ENCODE measurements around the gene FAM24B. TPM values are rescaled to one million over a fixed set of nuclear protein-coding genes. Genes with fewer than 3 reads are reported as not detected.
"Not testable (repeated sequence)": the region's sequence is repeated elsewhere in the genome, so short reads cannot be mapped to it uniquely, and the experiment has no call there.

FAM24B gene, protein sequence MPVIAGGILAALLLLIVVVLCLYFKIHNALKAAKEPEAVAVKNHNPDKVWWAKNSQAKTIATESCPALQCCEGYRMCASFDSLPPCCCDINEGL
- total RNA-seq (under 1 TPM in 3 of 4 donors, not detected in 1; 0.74 to 0.97 (median 0.90) TPM), polyA plus RNA-seq (1 to 10 TPM in 1 of 3 donors, under 1 TPM in 2; 0.46 to 1.1 (median 0.97) TPM)
- long read RNA-seq, donor 1, partial matches to known transcripts = 0 of 2 reads
- long read RNA-seq, donor 1, other reads (novel, unspliced or antisense) = 1 of 2 reads
- long read RNA-seq, donor 2, partial matches to known transcripts = 0 of 1 reads
- long read RNA-seq, donor 2, other reads (novel, unspliced or antisense) = 1 of 1 reads

DNA sequence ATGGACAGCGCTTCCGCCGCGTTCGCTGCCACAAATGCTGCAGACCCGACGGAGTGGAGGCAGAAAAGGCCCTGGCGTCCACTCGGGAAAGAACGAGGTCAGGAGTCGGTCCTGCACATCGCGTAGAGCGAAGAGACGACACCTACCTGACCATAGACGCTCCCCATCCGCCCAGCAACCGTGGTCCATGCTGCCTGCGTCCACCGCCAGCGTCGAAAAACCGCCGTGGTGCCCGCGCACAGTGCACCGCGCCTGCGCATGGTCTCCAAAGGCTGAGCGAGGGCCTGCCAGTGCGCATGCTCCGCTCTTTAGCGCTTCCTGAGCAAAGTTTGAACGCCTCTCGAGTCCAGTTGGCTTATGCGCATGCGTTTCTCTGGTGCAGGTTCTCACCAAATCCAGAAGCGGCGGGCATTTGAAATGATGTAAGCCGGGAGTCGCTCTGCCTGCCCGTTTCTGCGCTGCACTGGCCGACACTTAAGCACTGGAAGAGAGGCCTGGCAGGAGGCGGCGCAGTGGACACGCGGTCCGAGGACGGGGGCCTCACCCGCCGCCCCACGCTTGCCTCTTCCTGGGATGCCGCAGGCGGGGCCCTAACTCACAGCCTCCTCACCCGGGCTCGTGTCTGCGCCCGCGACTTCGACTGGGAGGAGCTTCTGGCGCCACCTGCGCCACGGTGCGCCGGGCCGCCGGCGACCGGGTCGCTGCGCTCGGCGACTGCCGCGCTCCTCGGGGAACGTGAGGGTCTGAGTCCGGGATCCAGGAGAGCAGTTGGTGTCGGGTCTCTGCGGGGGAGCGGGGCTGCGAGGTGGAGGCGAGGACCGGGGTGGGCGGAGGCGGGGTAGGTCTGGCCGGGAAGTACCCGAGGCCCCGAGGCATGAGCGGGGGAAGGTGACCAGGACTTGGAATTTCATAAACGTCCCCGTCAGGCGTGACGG is at the start of gene FAM24B:
Gene FAM24B, minus strand, starts transcription at position 243 of the 935 bp plus-strand sequence. CDS start 29,066 bp downstream, outside the sequence.
- peaks cover 4% of the 10 kb centered on the region for H3K4me1 ChIP-seq
- H3K27ac ChIP-seq = no peak within 1 kb of the TSS
- ATAC-seq = peak; percentile 86 to 99 (median 96)
- H3K4me3 ChIP-seq = peak within 1 kb of the TSS; percentile 71
- TF ChIP-seq, protein P1, sequence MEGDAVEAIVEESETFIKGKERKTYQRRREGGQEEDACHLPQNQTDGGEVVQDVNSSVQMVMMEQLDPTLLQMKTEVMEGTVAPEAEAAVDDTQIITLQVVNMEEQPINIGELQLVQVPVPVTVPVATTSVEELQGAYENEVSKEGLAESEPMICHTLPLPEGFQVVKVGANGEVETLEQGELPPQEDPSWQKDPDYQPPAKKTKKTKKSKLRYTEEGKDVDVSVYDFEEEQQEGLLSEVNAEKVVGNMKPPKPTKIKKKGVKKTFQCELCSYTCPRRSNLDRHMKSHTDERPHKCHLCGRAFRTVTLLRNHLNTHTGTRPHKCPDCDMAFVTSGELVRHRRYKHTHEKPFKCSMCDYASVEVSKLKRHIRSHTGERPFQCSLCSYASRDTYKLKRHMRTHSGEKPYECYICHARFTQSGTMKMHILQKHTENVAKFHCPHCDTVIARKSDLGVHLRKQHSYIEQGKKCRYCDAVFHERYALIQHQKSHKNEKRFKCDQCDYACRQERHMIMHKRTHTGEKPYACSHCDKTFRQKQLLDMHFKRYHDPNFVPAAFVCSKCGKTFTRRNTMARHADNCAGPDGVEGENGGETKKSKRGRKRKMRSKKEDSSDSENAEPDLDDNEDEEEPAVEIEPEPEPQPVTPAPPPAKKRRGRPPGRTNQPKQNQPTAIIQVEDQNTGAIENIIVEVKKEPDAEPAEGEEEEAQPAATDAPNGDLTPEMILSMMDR (IDR thresholded peaks at IDR 0.05) = no peak
- H3K36me3 ChIP-seq (ENCODE audit: insufficient read depth in 1 of 2, low read depth in 1 of 2) = no peaks in the 10 kb centered on the region
- H3K9me3 ChIP-seq = no peaks in the 10 kb centered on the region
- peak; percentile 92 to 96 for DNase-seq
- H3K27me3 ChIP-seq (ENCODE audit: insufficient read depth in 3 of 3, low read length in 2 of 3) = peaks cover 0 to 15% (median 4%) of the 10 kb centered on the region in 3 donors
- WGBS, 3 donors = 3 to 4% (median 4%) methylated on average over 85 to 95 of the region's 95 CpGs
- intact Hi-C loops (cut with DNase I) = no loop called here

DNA sequence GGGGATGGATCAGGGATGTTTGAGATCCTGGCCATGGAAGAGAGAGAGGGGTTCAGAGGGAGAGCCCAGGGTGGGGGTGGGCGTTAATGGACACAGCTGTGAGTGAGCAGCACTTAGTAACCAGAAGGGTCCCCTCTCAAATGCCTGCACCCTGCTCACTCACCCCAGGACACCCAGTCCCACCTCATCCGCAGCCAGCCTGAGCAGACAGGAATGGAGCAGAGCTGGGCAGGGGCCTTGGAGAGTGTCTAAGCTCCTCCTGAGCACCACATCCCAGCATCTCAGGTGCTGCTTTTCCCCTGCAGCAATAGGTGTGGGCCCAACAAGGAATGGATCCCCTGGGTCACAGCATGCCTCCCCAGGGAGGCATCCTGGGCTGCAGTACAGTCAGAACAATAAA is 36.3 kb upstream of the FAM24B start:
- no peak overlapping the region for H3K27ac ChIP-seq
- H3K4me1 ChIP-seq = no peaks in the 10 kb centered on the region
- TF ChIP-seq, protein P1 (IDR thresholded peaks at IDR 0.05) = no peak
- H3K9me3 ChIP-seq = no peaks in the 10 kb centered on the region
- H3K4me3 ChIP-seq = no peak overlapping the region
- WGBS, 3 donors = 52 to 77% (median 64%) methylated on average over 2 of the region's 2 CpGs
- intact Hi-C loops (cut with DNase I) = no loop called here
- ATAC-seq (no peak), DNase-seq (no peak)
- H3K27me3 ChIP-seq (ENCODE audit: insufficient read depth in 3 of 3, low read length in 2 of 3) = no peaks in the 10 kb centered on the region
- H3K36me3 ChIP-seq (ENCODE audit: insufficient read depth in 1 of 2, low read depth in 1 of 2) = no peaks in the 10 kb centered on the region

DNA sequence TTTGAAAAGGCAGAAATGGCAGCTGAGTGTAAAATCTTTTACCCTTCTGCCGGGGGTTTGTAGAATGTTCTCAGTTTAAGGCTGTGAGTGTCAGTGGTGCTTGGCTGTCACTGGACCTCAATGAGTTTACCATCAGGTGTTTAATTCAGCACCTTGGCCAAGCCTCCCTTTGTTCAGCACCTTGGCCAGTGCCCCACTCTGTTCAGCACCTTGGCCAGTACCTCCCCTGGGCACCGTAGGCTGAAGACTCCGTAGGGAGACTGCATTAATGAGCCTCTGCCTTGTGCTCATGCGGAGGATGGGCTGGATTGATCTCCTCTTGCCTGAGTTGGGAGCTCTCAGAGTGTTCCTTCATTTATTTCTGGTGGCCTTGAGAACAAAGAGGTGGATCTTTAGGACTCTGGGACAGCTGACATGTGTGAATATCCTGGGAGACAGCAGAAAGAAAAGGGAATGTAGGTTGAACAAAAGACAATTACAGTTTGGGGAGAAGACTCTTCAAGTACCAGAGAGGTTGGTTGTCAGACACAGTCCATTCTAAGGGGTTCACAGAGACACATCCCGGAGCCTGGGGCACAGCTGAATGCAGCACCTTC is 32.6 kb upstream of the FAM24B start:
- peak in 1 of 4 donors; percentile 55 for ATAC-seq
- Histone ChIP-seq H3K27me3 (ENCODE audit: insufficient read depth in 3 of 3, low read length in 2 of 3) (no peaks in the 10 kb centered on the region), H3K9me3 (no peaks in the 10 kb centered on the region), H3K4me1 (no peaks in the 10 kb centered on the region), H3K27ac (no peak overlapping the region), H3K36me3 (ENCODE audit: insufficient read depth in 1 of 2, low read depth in 1 of 2) (no peaks in the 10 kb centered on the region), H3K4me3 (no peak overlapping the region)
- DNase-seq = peak in 1 of 2 donors; percentile 17
- intact Hi-C loops (cut with DNase I) = no loop called here
- TF ChIP-seq, protein P1 (IDR thresholded peaks at IDR 0.05) = no peak
- 22 to 29% (median 22%) methylated on average over 5 of the region's 5 CpGs for WGBS, 3 donors

DNA sequence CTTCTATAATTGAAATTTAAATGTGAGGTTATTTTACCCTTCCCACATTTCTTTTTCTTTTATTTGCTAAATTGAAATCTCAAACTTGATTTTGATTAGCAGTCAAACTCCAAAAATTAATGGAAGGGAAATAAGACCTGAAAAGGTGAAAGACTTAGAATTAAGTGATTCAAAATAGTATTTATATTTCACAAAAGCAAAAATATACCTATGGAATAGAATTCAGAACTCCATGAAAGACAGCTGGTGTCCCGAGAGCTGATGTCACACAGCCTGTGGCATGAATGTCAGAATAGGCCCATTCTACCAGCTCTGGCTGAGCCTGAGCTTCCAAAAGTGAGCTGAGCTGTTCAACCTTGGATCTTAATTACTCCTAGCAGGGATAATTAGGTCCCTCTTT is 30.9 kb upstream of the FAM24B start, which contains the start of gene FAM24A:
Gene FAM24A, plus strand, starts transcription at position 301 of the 400 bp plus-strand sequence. CDS start 1,025 bp downstream, outside the sequence.
- intact Hi-C loops (cut with DNase I) = no loop called here
- Histone ChIP-seq H3K27ac (no peak within 1 kb of the TSS), H3K4me1 (no peaks in the 10 kb centered on the region), H3K36me3 (ENCODE audit: insufficient read depth in 1 of 2, low read depth in 1 of 2) (no peaks in the 10 kb centered on the region), H3K4me3 (no peak within 1 kb of the TSS), H3K27me3 (ENCODE audit: insufficient read depth in 3 of 3, low read length in 2 of 3) (no peaks in the 10 kb centered on the region), H3K9me3 (no peaks in the 10 kb centered on the region)
- TF ChIP-seq, protein P1 (IDR thresholded peaks at IDR 0.05) = no peak
- DNase-seq (no peak), ATAC-seq (no peak)
- 65 to 74% (median 69%) methylated on average over 1 of the region's 1 CpG for WGBS, 3 donors

DNA sequence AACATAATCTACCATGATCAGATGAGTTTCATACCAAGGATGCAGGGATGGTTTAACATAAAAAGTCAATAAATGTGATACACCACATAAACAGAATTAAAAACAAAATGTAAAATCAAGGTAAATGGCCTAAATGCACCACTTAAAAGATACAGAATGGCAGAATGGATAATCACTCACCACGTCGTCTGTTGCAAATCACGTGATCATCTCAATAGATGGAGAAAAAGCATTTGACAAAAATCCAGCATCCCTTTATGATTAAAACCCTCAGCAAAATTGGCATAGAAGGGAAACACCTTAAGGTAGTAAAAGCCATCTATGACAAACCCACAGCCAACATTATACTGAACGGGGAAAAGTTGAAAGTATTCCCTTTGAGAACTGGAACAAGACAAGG is 24.5 kb upstream of the FAM24B start:
- H3K4me1 ChIP-seq; intact Hi-C loops (cut with DNase I): not testable (repeated sequence)
- WGBS, 3 donors = 73 to 75% (median 74%) methylated on average over 4 of the region's 4 CpGs

More for the DNA sequence above, 24.5 kb upstream of the FAM24B start:
- not testable (repeated sequence) for ATAC-seq; H3K36me3 ChIP-seq (ENCODE audit: insufficient read depth in 1 of 2, low read depth in 1 of 2); H3K4me3 ChIP-seq; H3K27me3 ChIP-seq (ENCODE audit: insufficient read depth in 3 of 3, low read length in 2 of 3); DNase-seq; H3K9me3 ChIP-seq; H3K27ac ChIP-seq
